ENCODE results near the gene KRT86.

KRT86 gene

GRCh38 chr12:52274521-52275120 is at the start of gene KRT86:
Gene KRT86, plus strand, starts transcription at chr12:52274645. Its CDS starts 27,272 bp downstream, at chr12:52301917.
- no peak for DNase-seq (ENCODE audit: low read depth)

GRCh38 chr12:52225752-52226151 is 48.7 kb upstream of the KRT86 start:
- no peak for DNase-seq (ENCODE audit: low read depth)
- TF ChIP-seq CTCF (IDR thresholded peaks at IDR 0.05; ENCODE audit: low read depth, low read length, missing control alignments): no peak
- H3K4me3 ChIP-seq (ENCODE audit: low read depth, low read length): no peak overlapping the region

More at GRCh38 chr12:52274521-52275120, at the start of gene KRT86:
- no peak within 1 kb of the TSS for H3K4me3 ChIP-seq (ENCODE audit: low read depth, low read length)
- TF ChIP-seq CTCF (IDR thresholded peaks at IDR 0.05; ENCODE audit: low read depth, low read length, missing control alignments): no peak

- no peak overlapping the region for H3K4me3 ChIP-seq (ENCODE audit: low read depth, low read length)
- TF ChIP-seq CTCF (IDR thresholded peaks at IDR 0.05; ENCODE audit: low read depth, low read length, missing control alignments): no peak
- no peak for DNase-seq (ENCODE audit: low read depth)
Measured at GRCh38 chr12:52226446-52226845, 48.0 kb upstream of the KRT86 start.

- no peak for DNase-seq (ENCODE audit: low read depth)
- no peak overlapping the region for H3K4me3 ChIP-seq (ENCODE audit: low read depth, low read length)
- no peak for TF ChIP-seq CTCF (IDR thresholded peaks at IDR 0.05; ENCODE audit: low read depth, low read length, missing control alignments)
Measured at GRCh38 chr12:52227606-52228166, 46.8 kb upstream of the KRT86 start.

GRCh38 chr12:52228366-52228765 is 46.1 kb upstream of the KRT86 start:
- no peak overlapping the region for H3K4me3 ChIP-seq (ENCODE audit: low read depth, low read length)
- no peak for DNase-seq (ENCODE audit: low read depth)
- TF ChIP-seq CTCF (IDR thresholded peaks at IDR 0.05; ENCODE audit: low read depth, low read length, missing control alignments): no peak

- no peak for DNase-seq (ENCODE audit: low read depth)
- no peak for TF ChIP-seq CTCF (IDR thresholded peaks at IDR 0.05; ENCODE audit: low read depth, low read length, missing control alignments)
Measured at GRCh38 chr12:52228931-52229330, 45.5 kb upstream of the KRT86 start.

GRCh38 chr12:52229836-52230343 is 44.6 kb upstream of the KRT86 start:
- no peak for TF ChIP-seq CTCF (IDR thresholded peaks at IDR 0.05; ENCODE audit: low read depth, low read length, missing control alignments)
- no peak for DNase-seq (ENCODE audit: low read depth)
- H3K4me3 ChIP-seq (ENCODE audit: low read depth, low read length): no peak overlapping the region

More at GRCh38 chr12:52228931-52229330, 45.5 kb upstream of the KRT86 start:
- no peak overlapping the region for H3K4me3 ChIP-seq (ENCODE audit: low read depth, low read length)
